ENCODE data around the gene LYSMD1. TPM values are rescaled to one million over a fixed set of nuclear protein-coding genes. Genes with fewer than 3 reads are reported as not detected.

The LYSMD1 gene
- total and polyA plus RNA-seq, 10 donors, result 2.5 to 10.0 (median 4.5) TPM

GRCh38 chr1:151137789-151138188 is 27.9 kb downstream of the LYSMD1 start:
- H3K4me3 ChIP-seq, result no peak overlapping the region
- 88 to 99% (median 93%) methylated on average over 7 of the region's 7 CpGs for WGBS, 5 donors

GRCh38 chr1:151135433-151136385 is 30.0 kb downstream of the LYSMD1 start:
- no peaks in the 10 kb centered on the region for H3K36me3 ChIP-seq
- H3K27ac ChIP-seq, result no peak overlapping the region
- TF ChIP-seq POLR2AphosphoS5 (IDR thresholded peaks at IDR 0.05), result no peak
- TF ChIP-seq POLR2A (IDR thresholded peaks at IDR 0.05), result no peak
- TF ChIP-seq CTCF (IDR thresholded peaks at IDR 0.05 in 8 of 11, conservative IDR thresholded peaks at IDR 0.05 in 3 of 11), result no peak
- 87 to 97% (median 91%) methylated on average over 11 to 12 of the region's 12 CpGs for WGBS, 5 donors
- H3K4me1 ChIP-seq, result peaks cover 0 to 19% (median 12%) of the 10 kb centered on the region in 6 donors
- no peaks in the 10 kb centered on the region for H3K9me3 ChIP-seq
- H3K4me3 ChIP-seq, result no peak overlapping the region
- no peaks in the 10 kb centered on the region for H3K27me3 ChIP-seq (replicated peaks in 1 of 7)
- intact Hi-C loops (cut with DNase I; ENCODE audit: low total_unique reads), result no loop called here
- DNase-seq, result no peak

More at GRCh38 chr1:151137789-151138188, 27.9 kb downstream of the LYSMD1 start:
- Histone ChIP-seq H3K36me3 (no peaks in the 10 kb centered on the region), H3K27me3 (replicated peaks in 1 of 7) (no peaks in the 10 kb centered on the region), H3K9me3 (no peaks in the 10 kb centered on the region), H3K27ac (no peak overlapping the region), H3K4me1 (peaks cover 0 to 6% (median 0%) of the 10 kb centered on the region in 6 donors)
- no peak for DNase-seq
- TF ChIP-seq CTCF (IDR thresholded peaks at IDR 0.05 in 8 of 11, conservative IDR thresholded peaks at IDR 0.05 in 3 of 11) (no peak), POLR2AphosphoS5 (IDR thresholded peaks at IDR 0.05) (no peak), POLR2A (IDR thresholded peaks at IDR 0.05) (no peak)
- intact Hi-C loops (cut with DNase I; ENCODE audit: low total_unique reads), result no loop called here

- Histone ChIP-seq H3K27ac (no peak overlapping the region), H3K9me3 (no peaks in the 10 kb centered on the region), H3K36me3 (no peaks in the 10 kb centered on the region), H3K4me1 (peaks cover 0 to 23% (median 15%) of the 10 kb centered on the region in 6 donors), H3K4me3 (no peak overlapping the region), H3K27me3 (replicated peaks in 1 of 7) (no peaks in the 10 kb centered on the region)
- DNase-seq, result no peak
- TF ChIP-seq POLR2A (IDR thresholded peaks at IDR 0.05), result no peak
- no peak for TF ChIP-seq POLR2AphosphoS5 (IDR thresholded peaks at IDR 0.05)
- no peak for TF ChIP-seq CTCF (IDR thresholded peaks at IDR 0.05 in 8 of 11, conservative IDR thresholded peaks at IDR 0.05 in 3 of 11)
- 94 to 99% (median 96%) methylated on average over 7 of the region's 7 CpGs for WGBS, 5 donors
- intact Hi-C loops (cut with DNase I; ENCODE audit: low total_unique reads), result no loop called here
These were observed 30.7 kb downstream of the LYSMD1 start for GRCh38 chr1:151134991-151135390.

GRCh38 chr1:151134396-151134795 is 31.3 kb downstream of the LYSMD1 start:
- Histone ChIP-seq H3K4me3 (no peak overlapping the region), H3K9me3 (no peaks in the 10 kb centered on the region), H3K36me3 (no peaks in the 10 kb centered on the region), H3K27ac (no peak overlapping the region), H3K4me1 (peaks cover 0 to 23% (median 15%) of the 10 kb centered on the region in 6 donors), H3K27me3 (replicated peaks in 1 of 7) (no peaks in the 10 kb centered on the region)
- intact Hi-C loops (cut with DNase I; ENCODE audit: low total_unique reads), result no loop called here
- TF ChIP-seq CTCF (IDR thresholded peaks at IDR 0.05 in 8 of 11, conservative IDR thresholded peaks at IDR 0.05 in 3 of 11) (no peak), POLR2A (IDR thresholded peaks at IDR 0.05) (no peak)
- DNase-seq, result no peak
- WGBS, 5 donors, result 91 to 100% (median 95%) methylated on average over 3 of the region's 3 CpGs
